GM18867 (cell line): Measurements from ENCODE around the gene TBX18.

Experiments used
- ATAC-seq: cut with Tn5 transposase; IDR thresholded peaks from one replicate; pipeline ENCODE4 v1.9.1; 2021; ENCODE audit warnings: mild to moderate bottlenecking, moderate library complexity; ENCODE audit not compliant: unreplicated experiment

Gene TBX18

DNA sequence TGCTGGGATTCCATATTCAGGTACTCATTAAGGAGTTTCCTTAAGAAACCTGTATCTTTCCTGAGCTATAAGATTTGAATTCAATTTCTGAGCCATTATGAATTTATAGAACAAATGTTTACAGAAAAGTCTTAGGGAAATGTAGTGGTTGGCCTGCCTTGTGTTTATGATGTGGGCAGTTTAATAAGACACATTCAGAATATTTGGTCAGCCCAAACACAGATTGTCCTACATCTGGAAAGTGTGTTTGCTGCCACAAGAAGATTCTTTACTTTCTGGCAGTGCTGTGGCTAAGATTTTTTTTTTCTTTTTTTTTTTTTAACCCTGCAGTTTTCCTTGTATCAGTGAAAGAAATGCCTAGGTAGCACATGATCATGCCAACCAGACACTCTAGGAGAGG is 15.2 kb downstream of the TBX18 start:
- ATAC-seq: no peak

DNA sequence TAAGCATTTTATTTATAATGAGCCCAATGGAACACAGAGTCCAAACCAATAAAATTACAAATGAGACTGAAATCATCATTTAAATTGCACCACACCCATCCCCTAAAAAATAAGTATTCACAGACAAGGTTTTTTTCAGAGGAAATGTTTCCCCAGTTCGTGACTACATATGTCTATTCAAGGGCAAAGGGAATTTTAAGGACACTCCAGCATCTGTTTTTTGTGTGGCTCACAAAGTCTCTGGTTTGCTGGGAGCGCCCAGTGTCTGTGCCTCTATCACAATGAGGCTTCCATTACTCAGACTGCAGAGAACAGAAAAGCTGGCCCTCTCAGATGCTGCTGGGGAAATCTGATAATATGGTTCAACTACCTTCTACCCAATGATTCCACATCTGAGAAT is 16.0 kb downstream of the TBX18 start:
- ATAC-seq: no peak

GRCh38 chr6:84743616-84744015 is 20.8 kb downstream of the TBX18 start:
- no peak for ATAC-seq

DNA sequence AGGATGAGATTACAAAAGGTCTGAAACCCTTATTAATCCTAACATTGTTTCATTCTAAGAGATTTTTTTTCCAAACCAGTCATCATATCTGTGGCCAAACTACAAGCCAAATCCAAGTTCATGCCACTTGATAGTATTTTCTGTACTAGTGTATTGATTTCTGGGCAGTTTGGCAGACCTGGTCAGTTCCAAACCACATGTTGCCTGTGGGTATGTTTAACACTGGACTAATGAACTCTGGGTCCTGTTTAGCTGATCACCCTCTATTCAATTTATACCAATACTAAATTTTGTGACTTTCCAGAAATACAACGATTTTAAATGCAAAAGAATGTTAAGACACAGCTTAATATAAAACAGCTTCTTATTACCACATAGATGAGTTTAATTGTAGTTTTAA is 24.0 kb downstream of the TBX18 start:
- no peak for ATAC-seq

DNA sequence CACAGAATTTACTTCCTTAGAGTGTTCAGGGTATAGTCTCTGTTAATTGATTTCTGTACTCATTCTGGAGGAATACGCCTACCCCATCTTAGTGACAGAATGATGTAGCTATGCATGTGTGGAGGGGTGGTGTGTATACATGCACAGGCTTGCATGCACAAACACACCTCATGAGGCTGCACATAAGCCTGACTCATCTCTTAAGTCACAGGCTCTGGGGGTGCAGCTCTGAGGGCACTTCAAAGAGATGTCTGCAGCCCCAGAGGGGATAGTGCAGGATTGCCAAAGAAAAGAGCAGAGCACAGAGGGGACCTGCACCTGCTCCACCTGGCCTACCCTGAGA is 24.6 kb downstream of the TBX18 start:
- no peak for ATAC-seq

- no peak for ATAC-seq
These were observed 25.2 kb downstream of the TBX18 start for GRCh38 chr6:84738996-84739865.

- ATAC-seq: no peak
These were observed 30.5 kb downstream of the TBX18 start for GRCh38 chr6:84733889-84734288.

DNA sequence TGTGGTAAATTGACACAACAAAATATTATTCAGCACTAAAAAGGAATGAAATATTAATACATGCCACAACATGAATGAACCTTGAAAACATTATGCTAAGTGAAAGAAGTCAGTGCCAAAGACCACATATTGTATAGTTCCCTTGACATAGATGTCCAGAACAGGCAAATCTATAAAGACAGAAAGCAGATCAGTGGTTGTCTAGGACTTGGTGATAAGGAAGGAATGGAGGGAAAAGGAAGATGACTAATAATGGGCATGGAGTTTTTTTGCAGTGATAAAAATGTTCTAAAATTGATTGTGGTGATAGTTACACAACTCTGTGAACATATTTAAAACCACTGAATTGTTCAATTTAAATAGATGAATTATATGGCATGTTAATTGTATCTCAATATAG is 32.5 kb downstream of the TBX18 start:
- no peak for ATAC-seq

DNA sequence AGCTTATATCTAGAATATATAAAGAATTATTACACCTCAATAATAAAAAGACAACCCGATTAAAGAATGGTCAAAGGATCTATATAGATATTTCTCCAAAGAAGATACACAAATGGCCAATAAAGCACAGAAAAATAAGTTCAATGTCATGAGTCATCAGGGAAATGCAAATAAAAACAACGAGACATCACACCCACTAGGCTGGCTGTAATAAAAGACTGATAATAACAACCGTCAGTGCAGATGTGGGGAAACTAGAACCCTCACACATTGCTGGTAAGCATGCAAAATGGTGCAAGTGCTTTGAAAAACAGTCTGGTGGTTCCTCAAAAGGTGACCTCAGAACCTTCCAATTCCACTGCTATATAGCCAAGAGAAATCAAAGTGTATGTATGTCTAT is 33.0 kb downstream of the TBX18 start:
- no peak for ATAC-seq

DNA sequence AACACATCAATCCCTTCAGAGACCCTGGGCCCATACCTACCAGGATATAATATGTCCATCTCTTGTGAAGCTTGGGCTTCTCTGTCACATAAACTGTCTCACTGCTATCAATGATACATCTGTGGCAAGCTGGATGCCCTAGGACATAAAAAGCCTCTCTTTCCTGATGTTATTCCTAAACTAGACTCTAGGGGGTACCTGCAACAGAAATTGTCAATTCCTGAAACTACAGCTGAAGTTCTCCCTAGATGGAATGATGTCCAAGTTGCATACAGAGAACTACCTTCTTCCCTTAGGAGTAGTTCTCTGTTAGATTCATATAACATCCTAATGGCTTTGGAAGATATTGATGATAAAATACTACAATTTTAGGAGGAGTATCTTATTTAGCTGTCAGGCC is 35.8 kb downstream of the TBX18 start:
- no peak for ATAC-seq

DNA sequence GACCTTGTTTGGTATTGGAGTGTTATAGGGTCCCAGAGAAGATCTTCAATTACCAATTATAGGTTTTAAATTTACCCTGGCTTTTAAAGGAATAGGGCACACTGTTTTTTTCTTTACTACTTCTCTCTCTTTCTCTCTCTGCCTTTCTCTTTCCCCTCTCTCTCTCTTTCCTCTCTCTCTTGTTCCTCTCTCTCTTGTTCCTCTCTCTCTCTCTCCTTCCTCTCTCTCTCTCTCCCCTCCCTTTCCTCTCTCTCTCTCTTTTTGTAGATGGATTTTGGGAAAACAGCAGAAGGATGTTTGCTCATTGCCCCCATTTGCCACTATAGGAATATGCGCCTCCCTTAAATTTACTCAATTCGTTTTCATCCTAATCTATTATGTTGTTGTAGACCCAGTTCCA is 45.2 kb downstream of the TBX18 start:
- ATAC-seq: no peak

DNA sequence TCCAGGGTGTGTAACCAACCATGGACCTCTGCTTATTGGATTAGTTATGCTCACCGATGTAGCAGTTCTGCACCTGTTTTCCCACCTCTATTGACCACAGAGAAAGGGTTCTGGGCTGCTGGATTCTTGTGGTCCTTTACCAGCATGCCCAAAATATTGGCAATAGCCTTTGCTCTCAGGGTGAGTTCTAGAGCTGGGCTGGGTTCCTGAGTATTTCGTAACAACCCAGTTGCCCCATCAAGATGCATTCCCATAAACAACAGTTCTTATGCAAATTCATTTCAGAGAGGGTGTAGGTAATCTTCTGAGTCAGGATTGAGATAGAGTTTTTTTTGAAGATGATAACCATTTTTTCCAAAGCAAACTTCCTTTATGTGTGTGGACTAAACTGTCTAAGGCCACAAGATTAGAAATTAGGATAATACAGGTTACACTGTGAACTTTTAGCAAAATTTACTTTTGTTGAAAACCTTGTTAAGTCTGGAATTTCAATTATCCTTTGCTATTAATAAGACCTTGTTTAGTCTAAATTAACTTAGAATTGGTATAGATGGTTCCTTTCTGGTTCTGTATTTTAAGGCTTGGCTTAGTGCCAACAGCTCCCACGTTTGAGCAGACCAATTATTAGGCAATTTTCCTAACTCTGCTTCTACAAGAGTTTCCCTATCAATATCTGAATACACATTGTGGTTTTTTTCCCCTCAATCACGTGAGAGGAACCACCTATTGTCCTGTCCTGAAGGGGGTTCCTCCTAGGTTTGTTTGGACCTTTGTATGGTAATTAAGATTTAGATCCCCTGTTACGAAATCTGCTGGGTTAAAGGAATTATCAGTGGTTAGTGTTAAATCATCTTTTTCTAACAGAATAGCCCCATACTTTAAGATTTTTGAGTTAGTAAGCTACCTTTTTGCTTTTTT is 46.1 kb downstream of the TBX18 start:
- ATAC-seq: no peak

DNA sequence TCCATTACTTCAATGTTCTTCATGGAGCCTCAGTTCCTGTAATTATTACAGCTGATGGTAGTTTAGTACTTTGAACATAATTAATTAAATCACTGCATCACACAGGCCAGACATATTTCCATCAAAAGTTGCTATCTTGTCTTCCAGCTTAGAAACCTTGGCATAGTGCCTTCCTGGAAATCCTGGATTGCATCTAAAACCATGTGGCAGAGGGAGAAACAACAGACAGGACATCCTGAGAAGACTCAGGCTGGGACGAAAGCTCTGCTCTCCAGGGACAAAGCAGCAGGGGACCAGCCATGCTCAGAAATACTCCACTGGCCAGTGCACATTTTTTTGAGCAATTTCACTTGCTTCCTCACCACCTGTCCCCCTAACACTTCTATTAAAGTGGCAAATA is 55.3 kb downstream of the TBX18 start:
- ATAC-seq: no peak

GRCh38 chr6:84707171-84707570 is 57.2 kb downstream of the TBX18 start:
- no peak for ATAC-seq

- ATAC-seq: no peak
These were observed 68.2 kb downstream of the TBX18 start for GRCh38 chr6:84696166-84696565.

DNA sequence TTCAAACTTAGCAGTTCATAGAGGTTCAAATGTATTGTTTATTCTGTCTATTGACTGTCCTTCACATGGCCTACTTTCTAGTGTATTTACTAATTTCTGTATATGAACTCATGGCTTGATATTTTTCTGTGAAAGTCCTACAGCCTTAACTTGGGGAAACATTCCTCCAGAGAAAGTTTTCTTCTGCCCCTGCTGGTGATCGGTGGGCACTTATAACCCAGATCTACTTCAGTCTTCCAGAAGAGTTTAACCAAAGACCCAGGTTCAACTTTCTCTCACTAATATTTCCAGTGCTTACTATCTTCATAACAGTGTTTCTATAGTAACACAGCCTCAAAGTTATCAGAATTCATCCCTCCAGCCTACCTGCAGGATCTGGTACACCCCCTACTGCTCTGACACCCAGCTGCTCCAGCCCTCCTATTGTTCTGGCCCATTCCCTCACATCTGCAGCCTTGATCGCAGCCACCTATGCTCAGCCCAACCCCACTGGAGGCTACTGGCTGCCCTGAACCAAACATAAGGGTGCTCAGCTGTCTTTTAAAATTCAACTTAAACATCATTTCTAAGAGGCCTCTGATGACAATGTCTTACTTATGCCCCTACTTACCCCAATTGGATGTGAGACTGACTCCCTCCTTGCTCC is 72.3 kb downstream of the TBX18 start:
- no peak for ATAC-seq

DNA sequence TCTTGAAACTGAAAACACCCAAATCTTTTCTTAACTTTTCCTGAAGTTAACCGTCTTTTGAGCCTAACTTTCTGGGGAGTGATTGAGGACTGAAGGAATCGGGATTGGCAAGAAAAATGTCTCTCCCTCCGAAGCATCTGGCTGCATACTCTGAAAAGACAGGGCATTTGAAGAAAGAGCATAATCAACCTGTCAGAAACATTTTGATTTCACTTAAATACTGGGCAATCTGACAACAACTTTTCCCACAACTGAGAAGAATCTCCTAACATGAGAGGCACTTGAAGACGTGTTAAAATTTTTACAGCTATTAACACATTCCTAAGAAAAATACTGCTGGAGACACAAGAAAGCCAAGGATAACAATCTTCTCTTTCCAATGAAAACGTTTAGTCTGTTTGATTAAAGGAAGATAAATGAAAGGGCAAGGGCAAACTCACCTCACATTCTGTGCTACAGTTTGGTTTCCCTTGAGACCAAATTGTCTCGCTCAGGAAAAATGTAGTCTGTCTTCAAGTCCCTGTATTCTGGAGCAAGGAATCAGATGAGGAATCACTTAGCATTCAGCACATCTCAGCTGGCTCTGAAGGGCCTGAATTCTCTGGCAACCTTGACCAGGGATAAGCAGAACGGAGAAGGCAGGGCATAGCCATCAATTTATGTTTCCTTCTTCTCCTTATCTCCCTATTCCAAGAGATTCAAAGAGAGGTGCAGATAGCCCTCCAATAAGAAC is 76.1 kb downstream of the TBX18 start:
- no peak for ATAC-seq

- no peak for ATAC-seq
These were observed 77.0 kb downstream of the TBX18 start for GRCh38 chr6:84687431-84687830.

DNA sequence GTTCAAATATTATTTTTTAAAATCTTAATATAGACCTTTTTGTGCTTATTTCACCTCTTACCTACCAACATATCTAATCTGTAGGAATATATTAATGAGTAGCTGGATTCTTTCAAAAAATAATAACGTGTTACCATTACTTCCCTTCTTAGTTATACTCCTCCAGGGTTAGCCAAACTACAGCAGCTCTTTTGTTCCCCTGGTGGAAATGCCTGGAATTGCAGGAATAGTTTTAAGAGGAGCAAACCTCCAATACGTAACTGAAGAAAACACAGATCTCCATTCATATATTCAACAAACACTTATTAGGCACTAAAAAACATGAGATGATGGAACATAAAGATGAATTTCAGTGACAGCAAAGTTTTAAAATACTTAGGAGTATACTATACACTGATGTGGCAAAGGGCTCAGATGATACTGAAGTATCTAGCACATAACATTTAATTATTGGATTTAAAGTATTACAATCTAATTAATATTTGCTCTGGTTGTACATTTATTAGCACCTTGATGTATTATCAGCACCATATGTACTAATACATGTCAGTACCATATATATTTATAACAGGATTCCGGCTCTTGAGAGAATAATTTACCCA is 78.3 kb downstream of the TBX18 start:
- ATAC-seq: peak; percentile 60

DNA sequence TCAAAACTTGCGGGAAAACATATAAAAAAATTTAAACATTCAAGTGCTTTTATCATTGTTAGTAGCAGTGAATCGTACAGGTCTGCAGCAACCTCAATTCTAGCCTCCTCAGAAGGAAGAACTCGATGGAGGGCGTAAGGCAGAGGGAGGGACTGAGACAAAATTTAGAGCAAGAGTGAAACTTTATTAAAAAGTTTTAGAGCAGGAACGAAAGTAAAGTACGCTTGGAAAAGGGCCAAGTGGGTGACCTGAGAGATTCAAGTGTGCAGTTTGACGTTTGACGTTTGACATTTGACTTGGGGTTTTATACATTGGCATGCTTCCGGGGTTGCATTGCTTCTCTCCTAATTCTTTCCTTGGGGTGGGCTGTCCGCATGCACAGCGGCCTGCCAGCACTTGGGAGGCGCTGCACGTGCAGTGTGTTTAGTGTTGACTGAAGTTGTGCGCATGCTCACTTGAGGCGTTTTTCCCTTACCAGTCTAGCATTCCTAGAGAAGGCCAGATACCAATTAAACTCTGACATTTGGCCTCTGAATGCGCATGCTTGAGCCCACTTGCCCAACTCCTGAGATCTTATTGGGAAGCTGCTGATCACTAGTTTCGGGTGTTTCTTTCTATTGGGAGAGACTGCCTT is 82.6 kb downstream of the TBX18 start:
- no peak for ATAC-seq
